Measurements from ENCODE around the gene TMA7B.

The TMA7B gene

GRCh38 chr22:39979048-39979447, 18.9 kb downstream of the TMA7B start:
- H3K27ac ChIP-seq, result no peak overlapping the region
- no peak for TF ChIP-seq ZFX (IDR thresholded peaks at IDR 0.05)
- TF ChIP-seq, protein P1, sequence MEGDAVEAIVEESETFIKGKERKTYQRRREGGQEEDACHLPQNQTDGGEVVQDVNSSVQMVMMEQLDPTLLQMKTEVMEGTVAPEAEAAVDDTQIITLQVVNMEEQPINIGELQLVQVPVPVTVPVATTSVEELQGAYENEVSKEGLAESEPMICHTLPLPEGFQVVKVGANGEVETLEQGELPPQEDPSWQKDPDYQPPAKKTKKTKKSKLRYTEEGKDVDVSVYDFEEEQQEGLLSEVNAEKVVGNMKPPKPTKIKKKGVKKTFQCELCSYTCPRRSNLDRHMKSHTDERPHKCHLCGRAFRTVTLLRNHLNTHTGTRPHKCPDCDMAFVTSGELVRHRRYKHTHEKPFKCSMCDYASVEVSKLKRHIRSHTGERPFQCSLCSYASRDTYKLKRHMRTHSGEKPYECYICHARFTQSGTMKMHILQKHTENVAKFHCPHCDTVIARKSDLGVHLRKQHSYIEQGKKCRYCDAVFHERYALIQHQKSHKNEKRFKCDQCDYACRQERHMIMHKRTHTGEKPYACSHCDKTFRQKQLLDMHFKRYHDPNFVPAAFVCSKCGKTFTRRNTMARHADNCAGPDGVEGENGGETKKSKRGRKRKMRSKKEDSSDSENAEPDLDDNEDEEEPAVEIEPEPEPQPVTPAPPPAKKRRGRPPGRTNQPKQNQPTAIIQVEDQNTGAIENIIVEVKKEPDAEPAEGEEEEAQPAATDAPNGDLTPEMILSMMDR (conservative IDR thresholded peaks at IDR 0.05), result no peak

DNA sequence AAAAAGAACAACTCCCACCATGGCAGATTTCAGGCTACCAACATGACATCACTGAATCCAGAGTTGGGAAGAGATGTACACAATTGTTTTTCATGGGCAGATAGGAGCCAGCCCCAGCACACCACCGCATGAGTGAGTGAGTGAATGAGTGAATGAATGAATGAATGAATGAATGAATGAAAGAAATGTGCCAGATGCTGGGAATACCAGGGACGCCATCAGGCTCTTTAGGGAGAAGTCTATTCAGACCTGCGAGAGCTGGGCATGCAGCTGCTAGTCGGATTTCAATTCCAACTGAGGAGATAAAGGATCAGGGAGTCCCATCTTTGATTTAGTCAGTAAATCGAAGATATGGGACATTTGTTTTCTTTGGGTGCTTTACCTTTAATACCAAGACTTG, 19.3 kb downstream of the TMA7B start:
- no peak for TF ChIP-seq ZFX (IDR thresholded peaks at IDR 0.05)
- TF ChIP-seq, protein P1 (conservative IDR thresholded peaks at IDR 0.05), result no peak
- H3K27ac ChIP-seq, result no peak overlapping the region

GRCh38 chr22:39980596-39980995, 20.4 kb downstream of the TMA7B start:
- TF ChIP-seq ZFX (IDR thresholded peaks at IDR 0.05), result no peak
- TF ChIP-seq, protein P1 (conservative IDR thresholded peaks at IDR 0.05), result no peak
- H3K27ac ChIP-seq, result no peak overlapping the region

GRCh38 chr22:39983346-39983745, 23.1 kb downstream of the TMA7B start:
- H3K27ac ChIP-seq, result no peak overlapping the region
- TF ChIP-seq, protein P1 (conservative IDR thresholded peaks at IDR 0.05), result no peak
- TF ChIP-seq ZFX (IDR thresholded peaks at IDR 0.05), result no peak

DNA sequence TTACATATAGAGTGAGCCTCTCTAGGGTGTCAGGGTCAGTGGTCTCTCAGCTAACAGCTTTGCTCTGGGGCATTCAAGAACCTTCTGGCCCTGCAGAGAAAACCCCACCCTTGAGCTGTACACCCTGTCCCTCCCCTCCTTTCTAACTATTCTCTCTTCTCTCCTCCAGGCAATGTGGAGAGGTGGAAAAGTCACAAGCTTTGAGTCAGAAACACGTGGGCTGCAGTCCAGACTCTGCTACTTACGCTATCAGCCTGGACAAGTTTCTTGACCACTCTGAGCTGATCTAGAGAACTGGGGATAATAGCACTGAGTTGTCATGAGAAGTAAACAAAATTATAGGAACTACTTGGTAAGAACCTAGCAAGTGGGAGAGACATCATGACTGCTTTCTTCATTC, 23.8 kb downstream of the TMA7B start:
- no peak overlapping the region for H3K27ac ChIP-seq
- TF ChIP-seq ZFX (IDR thresholded peaks at IDR 0.05), result no peak
- TF ChIP-seq, protein P1 (conservative IDR thresholded peaks at IDR 0.05), result no peak

- TF ChIP-seq, protein P1 (conservative IDR thresholded peaks at IDR 0.05), result no peak
- no peak for TF ChIP-seq ZFX (IDR thresholded peaks at IDR 0.05)
Observed at GRCh38 chr22:39984746-39985145, 24.5 kb downstream of the TMA7B start.

DNA sequence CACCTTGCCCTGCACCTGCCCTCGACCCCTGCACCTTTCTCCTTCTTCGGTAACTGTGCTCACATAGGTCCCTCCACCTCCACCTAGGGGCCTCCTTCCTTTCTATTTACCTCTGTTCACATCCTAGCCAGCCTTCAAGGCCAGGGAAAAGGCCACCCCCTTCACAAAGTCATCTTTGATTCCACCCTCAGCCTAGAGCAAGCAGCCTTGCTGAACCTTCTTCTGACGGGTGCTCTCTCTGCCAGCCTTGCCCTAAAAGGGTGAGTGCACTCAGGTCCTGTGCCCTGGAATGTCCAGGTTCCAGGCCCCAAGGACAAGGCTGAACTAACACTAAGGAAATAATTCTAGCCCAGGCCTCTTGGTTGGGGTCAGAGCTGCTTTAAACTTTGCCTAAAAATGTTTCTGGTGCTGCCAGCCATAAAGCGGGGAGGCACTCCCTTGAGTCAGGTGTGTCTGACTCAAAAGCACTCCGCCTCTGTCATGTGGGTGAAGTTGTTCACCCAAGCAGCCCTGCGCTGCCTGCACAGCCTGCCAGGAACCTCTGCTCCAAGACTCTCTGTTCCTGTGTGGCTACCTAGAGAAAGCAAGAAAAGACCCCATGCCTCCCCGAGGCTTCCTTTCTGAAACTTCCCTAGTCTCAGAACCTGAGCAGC, 25.3 kb downstream of the TMA7B start:
- no peak overlapping the region for H3K27ac ChIP-seq
- TF ChIP-seq, protein P1 (conservative IDR thresholded peaks at IDR 0.05), result no peak

More at GRCh38 chr22:39984746-39985145, 24.5 kb downstream of the TMA7B start:
- H3K27ac ChIP-seq, result no peak overlapping the region
